HuH-7.5 (cell line): Measurements from ENCODE around the gene TENT5A.

Experiments
- DNase-seq: peaks from one replicate; pipeline ENCODE4 v3.0.0; 2011; ENCODE audit warnings: low spot score

TENT5A gene

GRCh38 chr6:81771097-81771496 lies 18.6 kb upstream of the TENT5A start:
- DNase-seq, result no peak

GRCh38 chr6:81770381-81770780 lies 17.9 kb upstream of the TENT5A start:
- DNase-seq, result no peak

- no peak for DNase-seq
These were observed 17.3 kb upstream of the TENT5A start for GRCh38 chr6:81769824-81770223.

GRCh38 chr6:81768150-81768942 lies 15.9 kb upstream of the TENT5A start:
- DNase-seq, result no peak

- DNase-seq, result no peak
These were observed 14.8 kb upstream of the TENT5A start for GRCh38 chr6:81767163-81767891.

GRCh38 chr6:81766482-81767069 lies 14.1 kb upstream of the TENT5A start:
- DNase-seq, result no peak

- no peak for DNase-seq
These were observed 12.1 kb upstream of the TENT5A start for GRCh38 chr6:81764531-81764930.

- DNase-seq, result no peak
These were observed 11.5 kb upstream of the TENT5A start for GRCh38 chr6:81763968-81764367.

- no peak for DNase-seq
These were observed 10.6 kb upstream of the TENT5A start for GRCh38 chr6:81763051-81763450.

GRCh38 chr6:81762606-81763005 lies 10.1 kb upstream of the TENT5A start:
- DNase-seq, result no peak

GRCh38 chr6:81762132-81762531 lies 9.7 kb upstream of the TENT5A start:
- DNase-seq, result no peak

- no peak for DNase-seq
These were observed 8.7 kb upstream of the TENT5A start for GRCh38 chr6:81761197-81761596.

GRCh38 chr6:81759782-81760181 lies 7.3 kb upstream of the TENT5A start:
- DNase-seq, result no peak

- DNase-seq, result no peak
These were observed 5.7 kb upstream of the TENT5A start for GRCh38 chr6:81758221-81758620.

GRCh38 chr6:81756690-81757089 lies 4.2 kb upstream of the TENT5A start:
- DNase-seq, result no peak

- no peak for DNase-seq
These were observed 3.1 kb upstream of the TENT5A start for GRCh38 chr6:81755551-81755950.

- DNase-seq, result no peak
These were observed 2.4 kb upstream of the TENT5A start for GRCh38 chr6:81754906-81755305.

- DNase-seq, result peak; percentile 42
These were observed 1.5 kb upstream of the TENT5A start for GRCh38 chr6:81753711-81754577.

GRCh38 chr6:81752921-81753710 lies 635 bp upstream of the TENT5A start:
- peak; percentile 80 for DNase-seq

GRCh38 chr6:81751388-81752083 lies 945 bp downstream of the TENT5A start:
- no peak for DNase-seq
